Middle frontal gyrus (tissue), 1 donor: ENCODE results near the gene CALML6.

ENCODE experiments used
- DNase-seq: peaks from one replicate; pipeline ENCODE4 v3.0.0-alpha.2; 2015; ENCODE audit warnings: low spot score; ENCODE audit errors: extremely low spot score

Gene CALML6

DNA sequence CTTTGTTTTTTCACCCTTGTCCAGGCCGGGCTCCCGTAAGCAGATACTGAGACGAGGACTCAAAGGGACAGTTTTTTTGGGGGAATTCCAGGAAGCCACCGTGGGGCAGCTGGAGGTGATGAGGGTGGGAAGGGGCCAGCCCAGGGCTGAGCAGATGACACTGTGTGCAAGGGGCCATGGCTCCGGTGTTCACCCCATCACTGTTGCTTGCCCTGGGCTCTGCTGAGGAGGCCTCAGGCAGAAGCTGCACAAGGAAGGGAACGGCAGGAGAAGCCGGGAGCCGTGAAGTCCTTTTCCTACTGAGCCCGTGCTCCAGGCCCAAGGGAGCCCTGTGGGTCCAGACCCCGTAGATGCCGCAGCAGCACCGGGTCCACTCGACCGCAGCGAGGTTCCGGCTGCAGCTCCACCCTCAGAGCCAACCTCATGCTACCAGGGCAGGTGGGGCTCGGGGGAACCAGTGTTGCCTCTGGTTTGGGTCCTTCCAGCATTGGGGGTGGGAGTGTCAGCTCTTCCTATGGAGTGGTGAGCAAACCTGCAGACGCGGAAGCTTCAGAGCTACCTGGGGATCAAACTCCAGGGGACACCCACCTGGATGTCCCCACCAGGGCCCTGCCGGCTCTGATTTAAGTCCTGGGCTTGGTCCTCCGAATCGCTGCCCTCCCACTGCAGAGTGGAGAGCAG is 4.3 kb upstream of the CALML6 start:
- no peak for DNase-seq

DNA sequence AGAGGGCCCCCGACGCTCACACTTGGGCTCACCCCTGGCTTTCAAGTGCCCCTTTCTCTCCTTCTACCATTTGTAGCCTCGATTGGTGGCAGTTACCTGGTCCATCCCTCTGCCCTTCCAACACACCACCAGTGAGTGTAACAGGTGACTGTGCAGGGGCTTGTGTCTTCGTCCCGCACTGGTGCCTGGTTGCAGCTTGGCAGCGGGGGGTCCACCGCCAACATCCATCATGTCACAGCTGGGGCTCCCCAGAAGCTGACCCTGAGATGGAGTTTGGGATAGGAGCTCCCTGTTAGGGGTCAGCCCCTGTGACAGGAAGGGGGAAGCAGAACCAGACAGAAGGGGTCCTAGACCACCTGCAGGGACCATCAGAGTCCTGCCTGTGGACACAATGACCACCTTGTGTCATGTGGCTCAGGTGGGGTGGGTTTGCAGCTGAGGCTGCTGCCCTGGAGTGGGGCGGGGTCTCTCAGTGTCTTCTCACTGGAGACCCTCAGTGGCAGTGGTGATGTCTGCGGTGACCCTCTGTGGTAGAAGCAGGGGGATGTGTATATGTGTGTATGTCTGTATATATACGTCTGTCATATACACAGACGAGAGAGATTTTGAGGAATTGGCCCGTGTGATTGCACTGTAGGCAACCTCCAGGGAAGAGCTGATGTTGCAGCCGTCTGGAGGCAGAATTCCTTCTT is 3.6 kb upstream of the CALML6 start:
- DNase-seq, result no peak

DNA sequence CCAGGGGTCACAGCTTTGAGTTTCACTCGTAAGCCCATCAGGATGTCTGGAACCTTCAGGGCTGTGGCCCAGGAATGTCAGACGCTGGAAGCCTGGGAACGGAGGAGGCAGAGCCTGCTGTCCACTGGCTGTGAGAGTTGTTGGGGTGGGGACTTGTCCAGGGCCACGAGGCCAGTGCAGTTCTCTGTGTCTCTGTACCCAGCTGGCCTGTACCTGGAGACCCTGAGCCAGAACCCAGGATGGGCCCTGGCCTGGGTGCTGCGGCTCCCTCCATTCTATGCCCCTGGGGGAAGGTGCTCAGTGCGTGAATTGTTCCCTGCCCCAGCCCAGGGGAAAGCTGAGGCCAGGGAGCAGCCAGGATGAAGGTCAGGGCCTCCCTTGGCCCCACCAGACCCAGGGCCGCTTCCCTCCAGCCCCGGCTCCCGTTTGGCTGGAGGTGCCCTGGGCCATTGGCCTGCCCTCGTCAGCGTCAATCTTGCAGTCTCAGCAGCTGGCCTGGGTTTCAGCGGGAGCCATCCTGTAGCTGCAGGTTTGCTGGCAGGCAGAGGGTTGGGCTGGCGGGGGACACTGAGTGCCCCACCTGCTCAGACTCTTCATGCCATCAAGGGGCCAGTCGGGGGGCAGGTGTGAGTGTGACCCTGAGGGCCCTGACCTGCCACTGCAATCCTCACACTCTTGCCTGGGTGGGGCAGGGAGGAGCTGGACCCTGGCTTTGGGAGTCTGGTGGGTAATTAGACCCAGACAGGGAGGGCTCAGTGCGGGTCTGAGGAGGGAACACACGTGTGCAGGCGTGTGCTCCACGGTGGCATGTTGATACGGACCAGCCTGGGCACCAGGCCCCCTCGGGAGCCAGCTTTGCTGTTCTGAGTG is 724 bp upstream of the CALML6 start:
- DNase-seq, result no peak

DNA sequence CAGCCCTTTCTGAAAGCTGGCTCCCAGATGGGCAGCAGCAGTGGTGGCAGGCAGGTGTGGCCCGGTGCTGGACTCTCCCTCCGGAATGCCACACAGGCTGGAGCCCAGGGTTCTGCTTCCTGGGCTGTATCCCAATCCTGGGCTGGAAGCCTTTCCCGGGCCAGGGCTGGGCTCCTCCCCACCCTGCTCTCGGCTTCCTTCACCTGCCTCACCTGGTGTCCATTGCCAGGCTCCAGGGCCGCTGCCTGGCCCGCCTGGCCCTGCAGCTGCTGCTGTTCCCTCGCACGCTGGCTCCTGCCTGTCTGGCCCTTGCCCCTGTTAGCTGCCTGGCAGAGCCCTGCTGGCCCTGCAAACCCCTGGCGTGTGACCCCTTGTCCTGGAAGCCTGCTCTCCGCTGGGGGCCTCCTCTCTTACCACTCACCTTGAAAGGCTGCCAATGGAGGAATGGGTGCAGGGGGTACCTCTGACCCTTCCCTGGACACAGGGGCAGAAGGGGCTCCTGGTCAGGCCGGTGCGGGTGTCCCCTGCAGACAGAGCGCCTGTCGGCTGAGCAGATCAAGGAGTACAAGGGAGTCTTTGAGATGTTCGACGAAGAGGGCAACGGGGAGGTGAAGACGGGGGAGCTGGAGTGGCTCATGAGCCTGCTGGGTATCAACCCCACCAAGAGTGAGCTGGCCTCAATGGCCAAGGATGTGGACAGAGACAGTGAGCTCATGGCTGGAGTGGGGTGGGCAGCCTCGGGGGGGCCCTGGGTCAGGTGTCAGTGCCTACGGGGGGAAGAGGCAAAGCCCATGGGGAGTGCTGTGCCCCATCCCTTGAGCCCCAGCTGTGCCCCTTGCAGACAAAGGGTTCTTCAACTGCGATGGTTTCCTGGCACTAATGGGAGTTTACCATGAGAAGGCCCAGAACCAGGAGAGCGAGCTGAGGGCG is 1.1 kb downstream of the CALML6 start:
- no peak for DNase-seq

DNA sequence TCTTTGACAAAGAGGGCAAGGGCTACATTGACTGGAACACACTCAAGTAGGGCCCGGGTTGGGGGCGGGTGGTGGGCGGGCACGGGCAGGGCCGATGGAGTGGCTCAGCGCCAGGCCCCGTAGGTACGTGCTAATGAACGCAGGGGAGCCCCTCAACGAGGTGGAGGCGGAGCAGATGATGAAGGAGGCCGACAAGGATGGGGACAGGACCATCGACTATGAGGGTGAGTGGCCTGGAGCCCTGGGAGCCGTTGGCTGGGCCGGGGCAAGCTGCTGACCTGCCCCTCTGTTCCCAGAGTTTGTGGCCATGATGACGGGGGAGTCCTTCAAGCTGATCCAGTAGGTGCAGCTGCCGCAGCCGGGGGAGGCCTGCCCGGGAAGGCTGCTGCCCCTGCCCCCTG is 1.8 kb downstream of the CALML6 start:
- no peak for DNase-seq

DNA sequence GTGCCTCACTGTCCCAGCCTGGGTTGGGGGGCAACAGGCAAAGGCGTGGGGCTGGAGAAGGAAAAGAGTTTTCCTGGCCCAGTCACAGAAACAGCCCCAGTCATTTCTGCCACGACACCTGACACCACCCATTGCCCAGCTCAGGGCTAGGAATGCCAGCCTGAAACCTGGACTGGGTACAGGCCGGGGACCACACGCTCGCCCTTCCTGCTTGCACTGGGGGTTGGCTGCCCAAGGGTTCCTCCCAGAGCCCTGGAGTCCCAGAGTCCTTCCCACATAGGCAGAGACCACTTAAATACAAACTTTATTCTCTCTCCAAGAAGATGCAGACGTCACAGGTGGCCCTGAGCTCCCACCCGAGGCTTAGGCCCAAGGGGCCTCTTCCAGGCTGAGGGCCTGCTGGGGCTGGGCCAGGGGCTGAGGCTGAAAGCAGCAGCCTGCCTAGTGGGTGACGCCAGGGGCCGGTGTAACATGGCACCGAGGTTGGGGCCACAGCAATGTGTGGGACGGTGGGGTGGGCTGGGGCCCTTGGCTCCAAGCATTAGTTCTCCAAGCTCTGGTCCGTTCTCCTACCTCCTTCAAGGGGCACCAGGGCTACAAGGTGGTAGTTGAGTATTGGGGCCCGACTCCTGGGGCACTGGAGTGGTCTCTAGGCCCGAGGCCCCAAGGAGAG is 2.4 kb downstream of the CALML6 start:
- no peak for DNase-seq

DNA sequence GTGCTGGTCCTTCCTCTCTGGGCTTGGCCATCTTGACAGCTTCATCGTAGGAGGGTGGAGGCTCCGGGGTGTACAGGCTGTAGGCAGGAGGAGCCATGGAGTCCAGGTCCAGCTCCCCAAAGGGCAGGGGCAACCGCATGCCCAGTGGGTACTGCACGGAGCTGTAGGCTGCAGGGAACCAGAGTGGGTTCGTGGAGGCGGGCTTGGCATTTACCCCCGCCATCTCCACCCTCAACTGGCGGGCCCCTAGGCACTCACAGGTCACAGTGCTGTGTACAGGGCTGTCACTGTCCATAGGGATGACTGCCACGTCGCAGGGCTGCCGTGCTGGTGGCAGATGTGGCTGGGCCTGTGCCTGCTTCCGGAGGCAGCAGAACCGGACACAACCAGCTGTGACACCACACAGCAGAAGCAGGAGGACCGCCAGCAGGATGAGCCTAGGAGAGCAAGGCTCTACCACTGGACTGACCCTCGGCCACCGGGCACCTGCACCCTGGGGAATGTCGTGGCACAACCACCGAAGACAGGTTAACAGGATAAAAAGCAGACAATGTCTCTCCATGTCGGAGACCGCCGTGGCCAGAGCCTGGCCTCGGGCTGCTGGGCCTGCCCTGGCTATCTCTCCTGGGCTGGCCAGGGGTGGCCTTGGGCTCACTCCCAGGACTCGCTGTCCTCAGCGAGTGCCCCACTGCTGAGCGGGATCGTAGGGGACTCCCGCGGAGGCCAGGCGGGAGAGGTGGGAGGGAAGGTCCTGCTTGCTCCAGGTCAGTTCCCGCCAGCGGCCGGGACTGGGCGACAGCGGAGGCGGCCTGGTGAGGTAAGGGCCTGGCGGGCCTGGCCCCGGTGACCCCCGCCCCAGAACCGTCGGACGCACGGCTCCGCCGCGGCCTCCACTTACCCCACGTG is 3.2 kb downstream of the CALML6 start:
- no peak for DNase-seq

DNA sequence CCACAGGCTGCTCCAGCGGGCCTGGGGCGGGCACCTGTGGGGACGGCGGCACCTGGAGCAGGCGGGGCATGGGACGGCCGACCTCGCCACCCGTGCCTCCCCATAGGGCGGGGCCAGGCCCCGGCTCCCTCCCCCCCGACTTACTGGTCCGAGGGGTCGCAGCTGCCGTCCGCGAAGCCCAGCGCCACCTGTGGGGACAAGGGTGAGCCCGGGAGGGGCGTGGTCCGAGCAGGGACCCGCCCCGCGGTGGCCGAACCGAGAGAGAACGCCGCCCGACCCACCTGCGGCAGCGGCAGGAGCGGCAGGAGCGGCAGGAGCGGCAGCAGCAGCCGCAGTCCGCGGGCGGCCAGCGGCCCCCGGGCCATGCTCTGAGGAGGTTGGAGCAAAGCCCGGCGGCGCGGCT is 3.8 kb downstream of the CALML6 start, which contains the start of gene TMEM52:
Gene TMEM52 (minus strand): TSS at position 379 of the 403 bp plus-strand sequence. CDS start 14 bp downstream, at position 365.
- DNase-seq, result no peak

DNA sequence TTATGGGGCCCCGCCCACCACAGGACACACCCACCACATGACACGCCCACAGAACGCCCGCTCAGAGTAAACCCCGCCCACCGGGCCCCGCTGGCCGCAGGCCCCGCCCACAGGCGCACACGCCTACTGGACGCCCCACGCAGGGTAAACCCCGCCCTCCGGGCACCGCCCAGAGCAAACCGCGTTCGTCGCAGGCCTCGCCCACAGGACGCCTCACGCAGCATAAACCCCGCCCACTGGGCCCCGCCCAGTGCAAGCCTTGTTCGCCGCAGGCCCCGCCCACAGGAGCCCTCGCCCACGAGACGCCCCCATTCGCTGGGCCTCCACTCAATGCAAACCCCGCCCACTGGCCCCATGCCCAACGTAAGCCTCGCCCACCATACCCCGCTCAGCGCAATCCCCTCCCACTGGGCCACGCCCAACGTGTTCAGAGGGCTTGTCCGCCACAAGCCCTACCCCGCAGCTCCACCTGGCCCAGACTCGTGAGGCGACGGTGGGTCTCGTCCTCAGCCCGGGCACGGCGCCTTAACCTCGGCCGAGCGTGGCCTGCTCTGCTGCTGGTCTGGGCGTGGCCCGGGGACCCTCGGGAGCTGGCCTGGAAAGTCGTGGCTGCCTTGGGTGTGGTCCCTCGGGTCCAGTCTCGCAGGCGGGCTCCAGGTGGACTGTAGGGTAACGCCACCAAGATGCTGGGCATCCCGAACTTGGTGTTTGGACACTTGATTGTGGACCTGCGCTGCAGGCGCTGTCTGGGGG is 4.4 kb downstream of the CALML6 start:
- DNase-seq, result peak; percentile 83

DNA sequence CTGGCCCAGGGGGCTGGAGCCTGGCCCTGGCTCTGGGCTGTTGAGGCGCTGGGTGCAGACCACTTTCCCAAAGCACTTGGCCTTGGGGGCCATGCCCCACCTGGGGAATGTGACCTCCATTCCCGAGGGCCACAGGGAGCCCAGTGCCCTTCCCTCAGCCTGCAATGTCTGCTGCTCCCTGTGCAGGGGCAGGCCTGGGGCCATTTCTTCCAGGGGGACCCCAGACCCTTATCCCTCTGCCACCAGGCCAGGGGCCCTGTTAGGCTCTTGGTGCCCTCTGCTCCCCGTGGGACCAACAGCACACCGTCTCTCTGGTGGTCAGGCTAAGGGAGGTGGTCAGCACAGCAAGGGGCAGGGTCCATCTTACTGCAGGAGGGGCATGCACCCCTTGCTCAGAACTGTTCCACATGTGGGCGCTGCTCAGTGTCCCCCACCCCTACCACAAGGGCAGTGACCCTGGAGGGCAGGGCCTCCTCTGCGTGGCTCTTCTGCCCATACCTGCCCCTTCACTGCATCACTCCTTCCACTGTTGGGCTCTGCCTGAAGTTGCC is 5.1 kb downstream of the CALML6 start:
- DNase-seq, result no peak

DNA sequence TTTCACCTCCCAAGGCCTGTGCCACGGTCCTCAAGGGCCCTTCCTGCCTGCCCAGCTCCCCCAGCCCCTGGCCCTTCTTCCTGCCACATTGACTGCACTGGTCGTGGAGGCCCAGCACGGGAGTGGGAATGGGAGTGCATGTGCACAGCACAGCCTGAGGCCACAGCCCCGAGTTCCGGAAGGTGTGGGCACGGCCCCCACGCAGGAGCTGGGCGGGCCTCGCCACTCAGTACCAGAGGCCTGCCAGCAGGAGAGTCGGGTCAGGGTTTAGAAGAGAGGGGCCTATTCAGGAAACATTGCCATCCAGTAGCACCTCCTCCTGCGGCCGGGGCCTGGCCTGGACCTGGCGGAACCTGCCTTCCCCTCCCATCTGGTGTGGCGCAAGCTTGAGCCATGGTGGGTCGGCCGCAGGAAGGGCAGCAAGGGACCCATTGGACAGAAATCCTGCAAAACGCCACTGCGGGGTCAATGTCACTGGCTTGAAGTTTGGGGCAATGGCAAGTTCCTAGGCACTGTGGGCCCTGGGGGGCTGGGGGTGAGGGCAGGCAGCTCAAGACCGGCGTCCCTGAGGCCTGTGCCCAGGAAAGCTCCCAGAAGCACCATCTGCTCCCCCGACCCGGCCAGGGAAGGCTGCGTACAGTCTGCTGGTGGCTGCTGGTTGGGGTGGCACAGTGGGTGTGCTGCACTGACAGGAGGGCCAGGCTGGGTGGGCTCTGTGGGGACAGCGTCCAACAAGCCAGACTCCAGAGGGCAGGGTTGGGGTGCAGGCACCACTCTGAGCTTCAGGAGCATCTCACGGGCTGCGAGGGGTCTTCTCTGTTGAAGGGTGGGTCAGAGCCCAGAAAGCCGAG is 5.8 kb downstream of the CALML6 start:
- no peak for DNase-seq

DNA sequence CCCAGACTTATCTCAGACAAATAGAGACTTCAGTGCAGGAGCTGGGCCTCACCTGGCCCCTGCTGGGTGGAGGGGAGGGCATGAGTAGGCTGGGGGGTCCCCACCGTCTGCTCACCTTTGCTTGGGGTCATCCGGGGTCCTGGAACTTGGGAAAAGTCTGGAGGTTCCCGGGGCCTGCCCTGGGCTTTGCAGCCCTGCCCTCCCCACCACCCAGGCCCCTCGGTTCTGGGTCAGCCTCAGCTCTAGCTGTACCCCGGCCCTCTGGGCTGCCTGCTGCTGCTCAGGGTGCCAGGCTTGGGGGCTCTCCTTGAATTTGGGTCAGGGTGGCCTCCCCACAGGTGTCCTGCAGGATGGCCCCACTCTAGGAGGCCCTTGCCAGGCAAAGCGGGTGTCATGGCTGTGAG is 6.4 kb downstream of the CALML6 start:
- DNase-seq, result no peak

DNA sequence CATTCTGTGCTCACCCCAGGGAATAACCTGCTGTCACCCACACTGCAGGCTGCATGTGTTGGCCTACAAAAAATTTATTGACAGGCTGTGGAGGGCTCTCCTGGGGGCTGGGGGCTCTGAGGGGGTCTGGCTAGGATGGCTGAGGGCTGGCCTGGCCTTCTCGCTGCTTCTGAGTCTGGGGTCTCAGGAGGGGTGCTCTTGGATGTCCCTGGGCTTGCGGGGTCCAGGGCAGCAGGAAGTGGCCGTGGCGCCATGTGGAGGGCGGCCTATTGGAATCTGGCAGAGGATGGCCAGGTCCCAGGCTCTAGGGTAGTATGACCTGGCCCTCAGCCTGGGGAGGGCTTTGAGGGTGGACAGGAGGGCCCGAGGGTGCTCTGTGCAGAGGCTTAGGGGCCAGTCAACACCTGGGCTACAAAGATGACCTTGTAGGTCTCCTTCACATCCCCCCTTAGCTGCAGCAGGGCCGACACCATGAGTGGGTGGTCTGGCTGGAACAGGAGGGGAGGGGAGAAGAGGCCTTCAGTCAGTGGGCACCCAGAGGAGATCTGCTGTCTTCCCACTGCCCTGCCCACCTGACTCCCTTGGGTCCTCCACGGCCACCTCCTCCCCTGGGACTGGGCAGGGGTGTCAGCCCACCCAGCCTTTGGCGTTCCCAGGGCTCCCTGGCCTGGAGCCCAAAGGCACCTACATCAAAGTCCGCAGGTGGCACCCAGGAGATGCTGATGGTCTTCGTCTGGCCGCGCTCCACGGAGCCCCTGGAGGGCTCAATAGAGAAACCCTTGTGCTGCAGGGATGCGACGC is 7.0 kb downstream of the CALML6 start:
- DNase-seq, result no peak

DNA sequence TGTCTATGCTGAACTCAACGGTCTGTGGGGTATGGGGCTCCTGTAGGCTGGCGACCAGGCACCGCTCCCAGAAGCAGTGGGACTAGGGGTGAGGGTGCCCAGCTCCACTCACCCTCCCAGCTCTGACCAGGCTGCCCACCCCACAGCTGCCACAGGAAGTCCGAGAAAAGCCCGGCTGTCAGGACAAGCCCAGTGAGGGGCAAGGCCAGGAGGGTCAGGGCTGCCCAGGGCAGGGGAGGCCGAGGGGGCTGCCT is 7.6 kb downstream of the CALML6 start:
- DNase-seq, result no peak

DNA sequence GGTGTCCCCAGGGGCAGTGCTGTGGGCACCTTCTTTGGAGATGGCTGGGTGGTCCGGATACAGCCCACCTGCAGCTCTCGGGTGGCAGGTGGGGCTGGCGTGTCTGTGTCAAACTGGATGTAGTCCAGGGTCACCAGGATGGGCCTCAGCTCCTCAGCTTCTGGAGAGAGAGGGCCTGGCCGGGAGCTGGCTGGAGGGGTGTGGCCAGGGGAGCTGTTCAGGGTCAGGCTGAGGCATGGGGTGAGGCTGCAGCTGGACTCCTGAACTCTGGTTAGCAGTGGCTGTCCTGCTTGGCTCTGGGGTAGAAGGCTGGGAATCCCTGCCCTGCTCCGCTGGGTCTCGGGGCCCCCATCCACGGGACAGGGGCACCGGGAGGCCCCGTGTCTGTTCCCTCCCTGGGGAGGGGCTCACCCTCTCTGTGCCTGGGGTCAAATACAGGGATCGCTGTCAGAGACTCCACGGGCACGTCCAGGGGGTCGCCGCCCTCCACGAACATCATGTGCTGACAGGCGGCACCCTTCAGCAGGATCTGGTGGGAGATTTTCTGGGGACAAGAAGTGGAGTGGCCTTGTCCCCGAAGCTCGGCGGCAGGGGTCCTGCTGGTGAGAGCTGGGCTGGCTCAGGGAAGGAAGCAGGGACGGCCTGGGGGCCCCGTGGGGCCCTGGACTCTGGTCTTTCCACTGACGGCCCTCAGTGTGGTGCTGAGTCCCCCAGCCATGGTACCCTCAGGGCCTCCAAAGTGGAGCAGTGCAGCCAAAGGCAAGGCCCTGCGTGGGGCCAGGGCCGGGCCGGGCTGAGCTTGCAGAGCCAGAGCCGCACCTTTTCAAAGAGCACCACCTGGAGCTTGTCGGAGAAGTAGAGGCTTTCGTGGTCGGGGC is 8.1 kb downstream of the CALML6 start:
- no peak for DNase-seq

DNA sequence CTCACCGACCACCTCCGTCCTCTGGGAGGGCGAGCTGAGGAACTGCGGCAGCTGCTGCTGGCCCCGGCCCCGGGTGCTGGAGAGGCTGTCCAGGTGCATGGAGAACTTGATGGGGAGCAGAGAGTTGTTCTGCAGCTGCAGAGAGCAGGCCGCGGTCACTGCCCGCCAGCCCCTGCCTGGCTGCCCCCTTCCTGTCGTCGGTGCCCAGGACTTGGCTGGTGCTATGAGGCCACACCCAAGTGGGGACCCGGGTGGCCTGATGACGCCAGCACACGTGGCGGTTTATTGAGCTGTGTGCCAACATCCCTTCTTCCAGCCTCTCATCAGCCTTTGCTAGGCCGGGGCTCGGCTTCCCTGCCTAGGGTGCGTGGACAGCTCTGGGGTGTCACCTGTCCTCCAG is 9.3 kb downstream of the CALML6 start:
- DNase-seq, result no peak
